Measurements from ENCODE around the gene IMMP2L.

Gene IMMP2L

GRCh38 chr7:111392294-111392693, 170.0 kb downstream of the IMMP2L start:
- no peak for DNase-seq (ENCODE audit: low spot score)

GRCh38 chr7:111390000-111390399, 172.3 kb downstream of the IMMP2L start:
- DNase-seq (ENCODE audit: low spot score), result no peak

GRCh38 chr7:111388912-111389311, 173.4 kb downstream of the IMMP2L start:
- DNase-seq (ENCODE audit: low spot score), result no peak

- no peak for DNase-seq (ENCODE audit: low spot score)
These were observed 174.3 kb downstream of the IMMP2L start for GRCh38 chr7:111388016-111388415.

- no peak for DNase-seq (ENCODE audit: low spot score)
These were observed 178.0 kb downstream of the IMMP2L start for GRCh38 chr7:111384065-111384891.

GRCh38 chr7:111383133-111383532, 179.2 kb downstream of the IMMP2L start:
- DNase-seq (ENCODE audit: low spot score), result no peak

GRCh38 chr7:111381590-111381989, 180.7 kb downstream of the IMMP2L start:
- DNase-seq (ENCODE audit: low spot score), result no peak

GRCh38 chr7:111380945-111381344, 181.3 kb downstream of the IMMP2L start:
- DNase-seq (ENCODE audit: low spot score), result no peak

GRCh38 chr7:111374027-111374426, 188.3 kb downstream of the IMMP2L start:
- DNase-seq (ENCODE audit: low spot score), result no peak

GRCh38 chr7:111371437-111371836, 190.9 kb downstream of the IMMP2L start:
- no peak for DNase-seq (ENCODE audit: low spot score)

- DNase-seq (ENCODE audit: low spot score), result no peak
These were observed 192.3 kb downstream of the IMMP2L start for GRCh38 chr7:111370002-111370401.

- no peak for DNase-seq (ENCODE audit: low spot score)
These were observed 193.8 kb downstream of the IMMP2L start for GRCh38 chr7:111368381-111369065.

- DNase-seq (ENCODE audit: low spot score), result no peak
These were observed 197.9 kb downstream of the IMMP2L start for GRCh38 chr7:111364413-111364812.

GRCh38 chr7:111363099-111363498, 199.2 kb downstream of the IMMP2L start:
- DNase-seq (ENCODE audit: low spot score), result no peak

GRCh38 chr7:111362506-111363054, 199.7 kb downstream of the IMMP2L start:
- DNase-seq (ENCODE audit: low spot score), result no peak

GRCh38 chr7:111358915-111359314, 203.4 kb downstream of the IMMP2L start:
- no peak for DNase-seq (ENCODE audit: low spot score)

- DNase-seq (ENCODE audit: low spot score), result no peak
These were observed 204.6 kb downstream of the IMMP2L start for GRCh38 chr7:111357691-111358090.

GRCh38 chr7:111356941-111357340, 205.4 kb downstream of the IMMP2L start:
- no peak for DNase-seq (ENCODE audit: low spot score)

GRCh38 chr7:111352319-111352718, 210.0 kb downstream of the IMMP2L start:
- DNase-seq (ENCODE audit: low spot score), result no peak

GRCh38 chr7:111346219-111346618, 216.1 kb downstream of the IMMP2L start:
- DNase-seq (ENCODE audit: low spot score), result no peak

GRCh38 chr7:111343017-111343416, 219.3 kb downstream of the IMMP2L start:
- no peak for DNase-seq (ENCODE audit: low spot score)

GRCh38 chr7:111339006-111339405, 223.3 kb downstream of the IMMP2L start:
- DNase-seq (ENCODE audit: low spot score), result no peak

- no peak for DNase-seq (ENCODE audit: low spot score)
These were observed 229.3 kb downstream of the IMMP2L start for GRCh38 chr7:111333010-111333409.

All from D341Med (cell line).